ENCODE measurements around the gene GIT1.
A peak's percentile ranks its signal among the peaks of the same experiment; 100 is the strongest.

The GIT1 gene

DNA sequence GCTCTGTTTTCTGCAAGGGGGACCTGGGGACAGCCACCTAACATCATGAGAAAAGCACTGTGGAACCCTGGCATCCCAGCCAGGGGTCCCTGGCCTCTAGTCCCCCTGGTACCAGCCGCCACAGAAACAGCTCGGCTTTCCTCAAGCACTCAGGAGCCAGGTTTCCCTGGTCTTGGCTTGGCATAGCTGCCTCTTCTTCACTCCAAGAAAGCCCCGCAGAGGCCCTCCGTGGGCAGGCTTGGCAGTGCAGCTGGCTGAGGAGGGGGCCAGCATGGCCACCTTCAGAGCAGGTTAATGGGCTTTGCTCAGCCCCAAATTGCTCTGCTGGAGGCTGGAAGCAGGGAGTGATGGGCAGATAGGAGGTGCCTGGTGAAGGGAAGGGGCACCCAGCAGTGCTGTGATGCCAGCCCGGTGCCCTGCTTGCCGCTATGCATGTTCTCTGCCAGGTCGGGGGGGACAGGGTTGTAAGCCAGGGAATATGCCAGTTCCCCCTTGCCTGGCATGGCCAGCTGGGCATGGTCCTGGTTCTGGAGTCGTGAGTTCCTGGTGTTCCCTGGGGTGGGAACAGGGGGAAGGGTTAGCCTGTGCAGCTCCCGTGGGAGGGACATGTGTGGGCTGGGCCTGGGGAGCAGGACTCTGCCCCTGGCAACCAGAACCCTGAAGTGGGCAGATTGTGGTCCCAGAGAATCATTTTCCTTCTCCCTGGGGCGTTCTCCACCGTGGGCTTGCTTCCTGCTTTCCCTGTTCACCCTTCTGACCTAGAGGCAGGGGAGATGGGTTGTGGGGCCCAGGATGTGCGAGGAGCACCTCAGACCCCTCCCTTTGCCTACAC is 6.7 kb upstream of the GIT1 start:
- POLR2A ChIA-PET: no interaction called here
- TF ChIP-seq CTCF (IDR thresholded peaks at IDR 0.05; ENCODE audit: control extremely low read depth, extremely low read depth, low read depth, missing control alignments): no peak
- CTCF ChIA-PET: interaction anchor here (0.9 to 8.4 kb wide), 5 partner anchors 15 to 22 kb away, joined by 3 to 58 read pairs (median 7); no protein-coding TSS in a partner anchor
- DNase-seq (ENCODE audit: extremely low spot score): no peak

DNA sequence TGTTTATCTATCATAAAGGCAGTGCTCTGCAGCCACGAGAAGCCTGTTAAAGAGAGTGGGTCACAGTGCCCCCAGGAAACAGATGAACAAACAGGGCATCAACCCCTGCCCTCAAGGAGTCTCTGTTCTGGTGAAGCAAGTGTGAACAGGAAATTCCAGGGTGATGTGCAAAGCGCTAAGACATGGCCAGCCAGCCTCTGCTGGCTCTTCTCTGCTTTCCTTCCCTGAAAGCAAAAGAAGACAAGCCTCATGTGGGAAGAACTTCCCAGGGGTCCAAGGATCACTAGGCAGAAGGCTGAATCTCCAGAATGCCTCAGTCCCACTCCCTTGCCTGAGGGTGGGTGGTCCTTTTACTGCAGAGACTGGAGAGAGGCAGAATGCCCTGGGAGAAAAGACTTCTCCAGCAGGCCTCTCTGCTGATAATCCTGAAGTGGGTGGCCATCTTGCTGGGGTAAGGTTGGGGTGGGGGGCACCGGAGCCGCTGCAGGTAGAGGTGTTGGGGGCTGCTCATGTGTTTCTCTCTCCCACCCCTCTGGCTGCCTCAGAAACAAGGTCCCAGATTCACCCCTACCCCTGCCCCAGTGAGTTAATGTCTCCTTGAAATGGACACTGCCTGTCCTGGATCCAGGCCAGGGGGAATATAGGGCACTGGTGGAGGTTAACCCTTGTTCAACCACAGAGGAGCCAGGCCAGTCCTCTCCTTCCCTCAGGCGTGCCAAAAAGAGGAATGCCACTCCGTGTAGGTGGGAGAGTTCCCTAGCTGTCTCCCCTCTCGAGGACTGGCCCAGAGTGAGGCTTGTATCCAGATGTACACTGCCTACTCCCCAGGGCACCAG is 5.9 kb upstream of the GIT1 start:
- no peak for TF ChIP-seq CTCF (IDR thresholded peaks at IDR 0.05; ENCODE audit: control extremely low read depth, extremely low read depth, low read depth, missing control alignments)
- CTCF ChIA-PET: interaction anchor here (0.9 to 8.4 kb wide), 8 partner anchors 17 to 29 kb away, joined by 3 to 144 read pairs (median 6); partner anchors contain the start of gene ABHD15
- no peak for DNase-seq (ENCODE audit: extremely low spot score)
- POLR2A ChIA-PET: no interaction called here

DNA sequence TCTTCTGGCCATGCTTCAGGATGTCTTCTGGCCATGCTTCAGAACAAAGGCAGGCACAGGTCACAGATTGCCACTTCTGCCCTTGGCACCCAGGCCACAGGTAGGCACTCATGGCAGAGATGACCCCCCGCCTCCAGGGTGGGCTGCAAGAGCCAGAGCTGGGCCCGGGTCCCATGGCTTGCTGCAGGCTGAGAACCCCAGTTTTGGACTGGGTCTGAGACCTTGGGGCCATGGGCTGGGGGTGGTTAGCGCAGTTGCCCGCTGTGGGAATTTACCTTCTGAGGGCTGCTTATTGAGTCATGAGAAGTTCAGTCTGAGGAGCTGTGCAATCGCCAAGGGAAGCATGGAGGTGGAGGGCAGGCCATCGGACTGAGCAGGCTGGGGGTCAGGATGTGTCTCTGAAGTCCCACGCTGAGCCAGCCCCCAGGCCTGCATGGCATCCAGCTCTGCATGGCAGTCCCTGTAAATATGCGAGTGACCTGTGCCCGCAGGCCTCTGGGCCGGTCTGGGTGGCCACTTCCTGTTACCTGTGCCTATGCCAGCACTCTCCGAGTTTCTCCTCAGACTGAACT is 5.2 kb upstream of the GIT1 start:
- DNase-seq (ENCODE audit: extremely low spot score): no peak
- POLR2A ChIA-PET: no interaction called here
- no peak for TF ChIP-seq CTCF (IDR thresholded peaks at IDR 0.05; ENCODE audit: control extremely low read depth, extremely low read depth, low read depth, missing control alignments)
- CTCF ChIA-PET: interaction anchor here (0.9 to 5.0 kb wide), 8 partner anchors 10 to 377 kb away, joined by 3 to 144 read pairs (median 5); partner anchors contain the start of gene ABHD15

DNA sequence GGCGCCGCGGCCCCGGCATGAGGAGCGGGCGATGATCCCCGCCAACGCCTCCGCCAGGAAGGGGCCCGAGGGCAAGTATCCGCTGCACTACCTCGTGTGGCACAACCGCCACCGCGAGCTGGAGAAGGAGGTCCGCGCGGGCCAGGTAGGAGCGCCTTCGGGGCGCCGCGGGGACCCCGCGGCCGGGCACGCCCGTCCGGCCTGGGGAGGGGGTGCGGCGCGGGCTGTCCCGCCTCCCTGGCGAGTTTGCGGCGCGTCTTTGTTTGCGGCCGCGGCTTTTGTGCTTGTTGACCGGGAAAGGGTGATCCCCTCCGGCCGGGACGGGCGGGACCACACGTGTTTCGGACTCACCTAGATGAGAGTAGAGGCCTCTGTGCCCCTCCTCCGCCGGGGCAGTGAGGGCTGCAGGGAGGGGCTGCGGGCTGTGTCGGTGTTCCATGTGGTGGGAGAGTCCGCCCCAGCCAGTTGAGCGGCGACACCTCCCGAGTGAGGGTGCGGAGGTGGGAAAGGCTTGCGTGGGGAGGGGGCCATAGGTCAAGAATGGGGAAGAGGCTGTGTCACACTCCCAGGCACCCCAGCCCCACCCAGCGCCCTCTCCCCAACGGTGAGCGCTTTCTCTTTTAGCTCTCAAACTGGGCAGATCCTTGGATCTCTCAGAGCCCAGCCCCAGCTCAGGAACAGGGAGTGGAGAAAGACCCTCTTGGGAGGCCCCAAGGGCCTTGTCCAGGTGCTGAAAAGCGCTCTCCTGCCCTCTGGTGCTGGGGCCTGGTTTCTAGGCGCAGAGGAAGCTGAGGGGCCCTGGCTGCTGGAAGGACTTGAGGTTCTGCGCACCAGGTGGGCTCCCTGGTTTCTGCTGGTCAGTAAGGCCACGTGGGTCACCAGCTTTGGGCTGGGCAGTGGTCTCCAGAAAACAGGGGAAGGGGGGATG is 4.4 kb upstream of the GIT1 start:
- CTCF ChIA-PET: interaction anchor here (0.9 to 5.0 kb wide), 10 partner anchors 11 to 376 kb away, joined by 3 to 144 read pairs (median 6); partner anchors contain the start of gene ABHD15
- no peak for DNase-seq (ENCODE audit: extremely low spot score)
- POLR2A ChIA-PET: no interaction called here
- peak; percentile 41 for TF ChIP-seq CTCF (IDR thresholded peaks at IDR 0.05; ENCODE audit: control extremely low read depth, extremely low read depth, low read depth, missing control alignments)

GRCh38 chr17:29592850-29593551 is 3.6 kb upstream of the GIT1 start, which contains the start of gene ANKRD13B:
Gene ANKRD13B, plus strand, starts transcription at chr17:29593132. Its CDS starts 490 bp downstream, at chr17:29593622.
- no peak for TF ChIP-seq CTCF (IDR thresholded peaks at IDR 0.05; ENCODE audit: control extremely low read depth, extremely low read depth, low read depth, missing control alignments)
- CTCF ChIA-PET: interaction anchor here (1.0 to 5.0 kb wide), 16 partner anchors 15 to 417 kb away, joined by 3 to 144 read pairs (median 6); partner anchors contain the start of gene CORO6
- peak; percentile 52 for DNase-seq (ENCODE audit: extremely low spot score)
- POLR2A ChIA-PET: no interaction called here

Data from GM10248 (cell line).